Metanephros (tissue), 2 donors: ENCODE results near the gene HVCN1. TPM values are rescaled to one million over a fixed set of nuclear protein-coding genes. Genes with fewer than 3 reads are reported as not detected.

Source experiments
- small RNA-seq: library from RNA; depleted of rRNA; stranded (forward); fragments of <200 nt; gene quantifications from one replicate; pipeline ENCODE3, GENCODE V24; 2014; ENCODE audit warnings: low replicate concordance
- total RNA-seq: library from RNA; depleted of rRNA; stranded (reverse); fragments of >200 nt; gene quantifications from one replicate; pipeline ENCODE4 v1.2.3, GENCODE V29; 2014

Gene HVCN1, protein sequence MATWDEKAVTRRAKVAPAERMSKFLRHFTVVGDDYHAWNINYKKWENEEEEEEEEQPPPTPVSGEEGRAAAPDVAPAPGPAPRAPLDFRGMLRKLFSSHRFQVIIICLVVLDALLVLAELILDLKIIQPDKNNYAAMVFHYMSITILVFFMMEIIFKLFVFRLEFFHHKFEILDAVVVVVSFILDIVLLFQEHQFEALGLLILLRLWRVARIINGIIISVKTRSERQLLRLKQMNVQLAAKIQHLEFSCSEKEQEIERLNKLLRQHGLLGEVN
- total RNA-seq, result 8.8 TPM

DNA sequence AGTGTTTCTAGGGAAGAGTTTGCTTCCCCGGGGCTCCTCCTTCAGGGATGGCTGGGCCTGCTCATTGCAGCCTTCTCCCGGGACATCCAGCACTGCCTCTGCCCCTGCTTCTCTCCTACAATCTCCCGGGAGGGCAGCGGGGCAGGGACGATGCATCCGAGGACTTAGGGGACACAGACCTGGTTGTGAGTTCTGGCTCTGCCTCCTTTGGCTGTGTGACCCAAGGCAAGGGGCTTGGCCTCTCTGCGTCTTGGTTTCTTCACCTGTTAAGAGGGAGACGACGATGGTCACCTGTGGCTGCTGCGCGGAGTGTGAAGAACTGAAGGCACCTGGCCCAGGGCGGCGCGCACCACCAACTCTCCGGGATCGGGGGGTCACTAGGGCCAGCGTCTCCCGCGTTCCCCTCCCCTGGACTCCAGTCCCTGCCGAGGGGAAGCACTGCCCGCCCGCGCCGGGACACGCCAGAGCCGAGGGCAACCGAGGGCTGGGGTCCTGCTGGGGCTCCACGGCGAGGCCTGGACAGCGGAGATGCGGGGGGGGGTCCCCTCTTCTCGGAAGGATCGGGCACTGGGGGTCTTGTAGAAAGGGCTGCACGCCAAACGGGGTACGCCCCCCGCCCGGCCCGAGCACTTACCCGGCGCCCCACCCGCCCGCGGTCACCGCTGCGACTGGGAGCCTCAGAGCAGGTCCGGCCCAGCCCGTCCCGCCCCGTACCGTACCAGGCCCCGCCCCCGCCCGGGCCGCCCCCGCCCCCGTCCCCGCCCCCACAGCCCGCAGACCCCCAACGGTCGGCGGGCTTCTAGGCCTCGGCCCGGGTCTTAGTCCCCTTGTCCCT lies at the start of gene HVCN1:
Gene HVCN1 (minus strand): TSS at position 670 of the 835 bp plus-strand sequence. CDS start 5,870 bp downstream, outside the sequence.

DNA sequence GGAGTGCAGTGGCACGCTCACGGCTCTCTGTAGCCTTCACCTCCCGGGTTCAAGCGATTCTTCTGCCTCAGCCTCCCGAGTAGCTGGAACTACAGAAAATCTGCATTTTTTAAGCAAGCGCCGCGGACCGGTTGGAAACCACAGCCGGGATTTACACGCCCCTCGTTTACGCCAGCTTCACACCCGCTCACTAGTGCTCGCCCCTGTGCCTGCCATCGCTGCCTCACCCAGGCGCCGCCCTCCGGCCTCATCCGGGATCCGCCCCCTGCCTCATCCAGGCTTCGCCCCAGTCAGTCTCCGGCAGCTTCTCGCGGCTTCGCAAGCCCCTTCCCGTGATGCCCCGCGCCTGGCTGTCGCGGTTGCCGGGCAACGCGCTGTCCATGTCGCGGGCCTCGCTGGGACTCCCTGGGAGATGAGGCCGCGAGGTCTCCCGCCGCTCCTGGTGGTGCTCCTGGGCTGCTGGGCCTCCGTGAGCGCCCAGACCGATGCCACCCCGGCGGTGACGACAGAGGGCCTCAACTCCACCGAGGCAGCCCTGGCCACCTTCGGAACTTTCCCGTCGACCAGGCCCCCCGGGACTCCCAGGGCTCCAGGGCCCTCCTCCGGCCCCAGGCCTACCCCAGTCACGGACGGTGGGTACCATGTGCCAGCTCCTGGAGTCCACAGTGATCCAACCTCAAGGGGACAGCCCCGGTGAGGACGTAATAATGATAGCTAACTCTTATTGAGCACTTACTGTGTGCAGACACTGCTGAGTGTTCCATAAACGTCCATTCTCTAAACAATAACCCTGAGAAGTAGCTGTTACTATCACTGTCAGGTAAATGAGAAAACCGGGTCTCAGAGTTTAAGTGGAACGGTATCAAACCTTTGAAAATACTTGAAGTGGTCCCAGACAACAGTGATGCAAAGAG lies 74.9 kb downstream of the HVCN1 start, which contains the start of gene TCTN1:
Gene TCTN1 (plus strand): TSS at position 359 of the 914 bp plus-strand sequence. CDS start 54 bp downstream, at position 413.

Small RNAs within 50 kb of the gene (small RNA-seq; reads per million reads assigned to genes)
- gene RN7SL387P, result not detected

Other genes starting within 250 kb of the HVCN1 start
- 155 TPM for gene ARPC3, start 238.8 kb downstream of the HVCN1 start, total RNA-seq
- gene GPN3, start 220.9 kb downstream of the HVCN1 start, total RNA-seq, result 18.9 TPM
- gene FAM216A, start 220.3 kb downstream of the HVCN1 start, total RNA-seq, result 8.0 TPM
- 58.7 TPM for gene VPS29, start 187.0 kb downstream of the HVCN1 start, total RNA-seq
- gene RAD9B, start 186.8 kb downstream of the HVCN1 start, total RNA-seq, result 0.93 TPM
- gene PPTC7, start 105.8 kb downstream of the HVCN1 start, total RNA-seq, result 17.9 TPM
- 124 TPM for gene TCTN1, start 75.0 kb downstream of the HVCN1 start, total RNA-seq
- 101 TPM for gene PPP1CC, start 53.8 kb upstream of the HVCN1 start, total RNA-seq
- not detected for gene CCDC63, start 157.9 kb upstream of the HVCN1 start, total RNA-seq
- gene MYL2, start 231.5 kb upstream of the HVCN1 start, total RNA-seq, result 8.3 TPM